HFFc6 (cell line): ENCODE measurements around the gene FSD1. TPM values are rescaled to one million over a fixed set of nuclear protein-coding genes. Genes with fewer than 3 reads are reported as not detected.

Experiments used
- DNase-seq: peaks from one replicate; pipeline ENCODE4 v3.0.0-alpha.2; 2018
- H3K27ac Mint-ChIP-seq: 2 replicates; pipeline ENCODE4 v1.8.0; 2020; ENCODE audit warnings: mild to moderate bottlenecking, mixed read lengths
- H3K27me3 Mint-ChIP-seq: 2 replicates; pipeline ENCODE4 v1.8.0; 2021; ENCODE audit warnings: mild to moderate bottlenecking, moderate library complexity, mixed read lengths; ENCODE audit not compliant: insufficient read depth
- H3K36me3 Mint-ChIP-seq: 2 replicates; pipeline ENCODE4 v1.8.0; 2021; ENCODE audit warnings: low read depth, mixed read lengths
- H3K4me1 Mint-ChIP-seq: 2 replicates; pipeline ENCODE4 v1.8.0; 2020; ENCODE audit warnings: low read depth, mixed read lengths
- H3K4me3 Mint-ChIP-seq: 2 replicates; pipeline ENCODE4 v1.8.0; 2020; ENCODE audit warnings: mild to moderate bottlenecking, moderate library complexity, mixed read lengths
- H3K9me3 Mint-ChIP-seq: 2 replicates; pipeline ENCODE4 v1.8.0; 2020; ENCODE audit warnings: mild to moderate bottlenecking, mixed read lengths
- total RNA-seq, 6 experiments: library from RNA; stranded (reverse); fragmentation: NEBNext Ultra II Directional; extraction: Animal tissue kit (Norgen Biotek cat#: 25700); gene quantifications; 2 replicates in 1 of 6; 3 replicates in 5 of 6; pipeline ENCODE4 v1.2.3, GENCODE V29; 2021
- TF ChIP-seq, protein P1 (sequence below): fragments of 200-600 bp; sonication (generic); IDR thresholded peaks from 2 replicates; pipeline ENCODE4 v1.5.0; 2021; ENCODE audit warnings: antibody characterized with exemption, mild to moderate bottlenecking

The FSD1 gene
- total RNA-seq, 6 experiments from 2014 or later = 9.2 to 15.2 (median 12.2) TPM

GRCh38 chr19:4350726-4351125 is 46.3 kb downstream of the FSD1 start:
- Mint-ChIP-seq H3K4me3 (no peak overlapping the region), H3K27me3 (no peaks in the 10 kb centered on the region; the same call in 1 of the 2 replicates), H3K36me3 (no peaks in the 10 kb centered on the region), H3K27ac (no peak overlapping the region), H3K9me3 (no peaks in the 10 kb centered on the region), H3K4me1 (no peaks in the 10 kb centered on the region)
- no peak for DNase-seq
- TF ChIP-seq, protein P1, sequence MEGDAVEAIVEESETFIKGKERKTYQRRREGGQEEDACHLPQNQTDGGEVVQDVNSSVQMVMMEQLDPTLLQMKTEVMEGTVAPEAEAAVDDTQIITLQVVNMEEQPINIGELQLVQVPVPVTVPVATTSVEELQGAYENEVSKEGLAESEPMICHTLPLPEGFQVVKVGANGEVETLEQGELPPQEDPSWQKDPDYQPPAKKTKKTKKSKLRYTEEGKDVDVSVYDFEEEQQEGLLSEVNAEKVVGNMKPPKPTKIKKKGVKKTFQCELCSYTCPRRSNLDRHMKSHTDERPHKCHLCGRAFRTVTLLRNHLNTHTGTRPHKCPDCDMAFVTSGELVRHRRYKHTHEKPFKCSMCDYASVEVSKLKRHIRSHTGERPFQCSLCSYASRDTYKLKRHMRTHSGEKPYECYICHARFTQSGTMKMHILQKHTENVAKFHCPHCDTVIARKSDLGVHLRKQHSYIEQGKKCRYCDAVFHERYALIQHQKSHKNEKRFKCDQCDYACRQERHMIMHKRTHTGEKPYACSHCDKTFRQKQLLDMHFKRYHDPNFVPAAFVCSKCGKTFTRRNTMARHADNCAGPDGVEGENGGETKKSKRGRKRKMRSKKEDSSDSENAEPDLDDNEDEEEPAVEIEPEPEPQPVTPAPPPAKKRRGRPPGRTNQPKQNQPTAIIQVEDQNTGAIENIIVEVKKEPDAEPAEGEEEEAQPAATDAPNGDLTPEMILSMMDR = no peak

GRCh38 chr19:4352701-4353121 is 48.3 kb downstream of the FSD1 start:
- TF ChIP-seq, protein P1 = peak; percentile 96
- Mint-ChIP-seq H3K4me1 (no peaks in the 10 kb centered on the region), H3K4me3 (no peak overlapping the region; the same call in 1 of the 2 replicates), H3K36me3 (no peaks in the 10 kb centered on the region), H3K9me3 (no peaks in the 10 kb centered on the region), H3K27me3 (peaks cover 3% of the 10 kb centered on the region), H3K27ac (peak overlapping the region; percentile 31; the same call in 1 of the 2 replicates)
- DNase-seq = peak; percentile 56

- Mint-ChIP-seq H3K27ac (no peak overlapping the region; the same call in 1 of the 2 replicates), H3K36me3 (no peaks in the 10 kb centered on the region), H3K4me1 (no peaks in the 10 kb centered on the region), H3K4me3 (no peak overlapping the region), H3K27me3 (peaks cover 3% of the 10 kb centered on the region), H3K9me3 (no peaks in the 10 kb centered on the region)
- no peak for DNase-seq
- TF ChIP-seq, protein P1 = no peak
Observed at GRCh38 chr19:4354282-4354681, 49.9 kb downstream of the FSD1 start.

DNA sequence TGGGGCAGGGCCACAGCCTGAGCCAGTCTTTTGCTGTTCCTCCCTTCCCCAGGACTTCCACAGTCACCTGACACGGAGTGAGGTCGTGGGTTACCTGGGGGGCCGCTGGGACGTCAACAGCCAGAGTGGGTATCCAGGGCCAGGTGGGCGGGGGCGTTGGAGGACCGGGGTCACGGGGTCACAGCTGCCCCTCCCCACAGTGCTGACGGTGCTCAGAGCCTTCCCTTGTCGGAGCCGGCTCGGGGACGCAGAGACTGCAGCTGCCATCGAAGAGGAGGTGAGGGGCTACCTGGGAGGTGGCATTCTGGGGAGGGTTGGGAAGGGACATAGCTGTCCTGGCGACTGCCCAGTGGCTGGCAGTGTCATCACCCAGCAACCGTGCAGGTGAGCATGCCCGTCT is 50.5 kb downstream of the FSD1 start:
- Mint-ChIP-seq H3K4me3 (no peak overlapping the region), H3K9me3 (no peaks in the 10 kb centered on the region), H3K27ac (no peak overlapping the region), H3K36me3 (no peaks in the 10 kb centered on the region), H3K27me3 (peaks cover 3% of the 10 kb centered on the region), H3K4me1 (no peaks in the 10 kb centered on the region)
- TF ChIP-seq, protein P1 = no peak
- DNase-seq = no peak

- no peak for DNase-seq
- no peaks in the 10 kb centered on the region for H3K36me3 Mint-ChIP-seq
- H3K9me3 Mint-ChIP-seq = no peaks in the 10 kb centered on the region
- no peaks in the 10 kb centered on the region for H3K4me1 Mint-ChIP-seq
- H3K27me3 Mint-ChIP-seq = peaks cover 7% of the 10 kb centered on the region
- no peak overlapping the region for H3K4me3 Mint-ChIP-seq
- H3K27ac Mint-ChIP-seq = no peak overlapping the region; the same call in 1 of the 2 replicates
- TF ChIP-seq, protein P1 = no peak
Observed at GRCh38 chr19:4357095-4357797, 52.8 kb downstream of the FSD1 start.
